Nephron progenitor cell (in vitro differentiated cells): Measurements from ENCODE around the gene ATP1A1.

ENCODE experiments used
- DNase-seq: peaks from one replicate; pipeline ENCODE4 v3.0.0; 2021
- H3K27ac Mint-ChIP-seq: 2 replicates; pipeline ENCODE4 v1.8.0; 2021; ENCODE audit warnings: mild to moderate bottlenecking, moderate library complexity, mixed read lengths
- H3K27me3 Mint-ChIP-seq: 2 replicates; pipeline ENCODE4 v1.8.0; 2021; ENCODE audit warnings: mild to moderate bottlenecking, low read depth, mixed read lengths; ENCODE audit not compliant: poor library complexity
- H3K36me3 Mint-ChIP-seq: 2 replicates; pipeline ENCODE4 v1.8.0; 2021; ENCODE audit warnings: low read depth, mixed read lengths
- H3K4me1 Mint-ChIP-seq: 2 replicates; pipeline ENCODE4 v1.8.0; 2021; ENCODE audit warnings: mixed read lengths
- H3K4me3 Mint-ChIP-seq: 2 replicates; pipeline ENCODE4 v1.8.0; 2021; ENCODE audit warnings: mild to moderate bottlenecking, moderate library complexity, mixed read lengths
- H3K9me3 Mint-ChIP-seq: 2 replicates; pipeline ENCODE4 v1.8.0; 2021; ENCODE audit warnings: mild to moderate bottlenecking, moderate library complexity, mixed read lengths
- CTCF ChIP-seq: fragments of 200-600 bp; sonication (generic); IDR thresholded peaks from 2 replicates; pipeline ENCODE4 v1.5.0; 2021; ENCODE audit warnings: antibody characterized with exemption

Gene ATP1A1

GRCh38 chr1:116356673-116357072 lies 16.4 kb upstream of the ATP1A1 start:
- no peak for DNase-seq
- H3K27ac Mint-ChIP-seq, result no peak overlapping the region
- H3K27me3 Mint-ChIP-seq, result peaks cover 4% of the 10 kb centered on the region
- no peak for TF ChIP-seq CTCF
- H3K4me1 Mint-ChIP-seq, result no peaks in the 10 kb centered on the region
- H3K9me3 Mint-ChIP-seq, result no peaks in the 10 kb centered on the region
- H3K4me3 Mint-ChIP-seq, result no peak overlapping the region
- H3K36me3 Mint-ChIP-seq, result no peaks in the 10 kb centered on the region

GRCh38 chr1:116357487-116357886 lies 15.6 kb upstream of the ATP1A1 start:
- H3K4me3 Mint-ChIP-seq, result no peak overlapping the region
- no peak for TF ChIP-seq CTCF
- H3K36me3 Mint-ChIP-seq, result no peaks in the 10 kb centered on the region
- H3K27ac Mint-ChIP-seq, result no peak overlapping the region
- H3K27me3 Mint-ChIP-seq, result peaks cover 4% of the 10 kb centered on the region
- H3K9me3 Mint-ChIP-seq, result no peaks in the 10 kb centered on the region
- no peak for DNase-seq
- no peaks in the 10 kb centered on the region for H3K4me1 Mint-ChIP-seq

- no peak for TF ChIP-seq CTCF
- Mint-ChIP-seq H3K4me3 (no peak overlapping the region), H3K36me3 (no peaks in the 10 kb centered on the region), H3K27ac (no peak overlapping the region), H3K9me3 (no peaks in the 10 kb centered on the region), H3K27me3 (peaks cover 5% of the 10 kb centered on the region), H3K4me1 (no peaks in the 10 kb centered on the region)
- no peak for DNase-seq
Measured at GRCh38 chr1:116359060-116359830, 13.8 kb upstream of the ATP1A1 start.

DNA sequence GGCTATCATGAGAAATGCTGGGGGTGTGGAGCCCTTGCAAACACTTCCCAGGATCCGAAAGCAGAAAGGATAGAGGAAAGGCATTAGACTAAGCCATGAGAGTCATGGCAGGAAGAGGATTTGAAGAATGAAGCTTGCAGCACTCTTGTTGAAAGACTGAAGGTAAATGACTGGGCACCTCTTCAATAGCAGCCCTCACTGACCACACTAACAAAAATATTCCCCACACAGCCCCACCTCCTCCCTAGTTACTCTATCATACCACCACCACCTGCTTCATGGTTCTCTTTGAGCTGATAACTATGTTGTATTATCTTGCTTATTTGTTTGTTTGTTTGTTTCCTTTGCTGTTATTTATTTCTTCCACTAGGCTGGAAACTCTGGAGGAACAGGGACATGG lies 13.2 kb upstream of the ATP1A1 start:
- no peaks in the 10 kb centered on the region for H3K4me1 Mint-ChIP-seq
- DNase-seq, result no peak
- peaks cover 8% of the 10 kb centered on the region for H3K27me3 Mint-ChIP-seq
- no peak overlapping the region for H3K27ac Mint-ChIP-seq
- no peaks in the 10 kb centered on the region for H3K36me3 Mint-ChIP-seq
- no peaks in the 10 kb centered on the region for H3K9me3 Mint-ChIP-seq
- no peak overlapping the region for H3K4me3 Mint-ChIP-seq
- no peak for TF ChIP-seq CTCF

DNA sequence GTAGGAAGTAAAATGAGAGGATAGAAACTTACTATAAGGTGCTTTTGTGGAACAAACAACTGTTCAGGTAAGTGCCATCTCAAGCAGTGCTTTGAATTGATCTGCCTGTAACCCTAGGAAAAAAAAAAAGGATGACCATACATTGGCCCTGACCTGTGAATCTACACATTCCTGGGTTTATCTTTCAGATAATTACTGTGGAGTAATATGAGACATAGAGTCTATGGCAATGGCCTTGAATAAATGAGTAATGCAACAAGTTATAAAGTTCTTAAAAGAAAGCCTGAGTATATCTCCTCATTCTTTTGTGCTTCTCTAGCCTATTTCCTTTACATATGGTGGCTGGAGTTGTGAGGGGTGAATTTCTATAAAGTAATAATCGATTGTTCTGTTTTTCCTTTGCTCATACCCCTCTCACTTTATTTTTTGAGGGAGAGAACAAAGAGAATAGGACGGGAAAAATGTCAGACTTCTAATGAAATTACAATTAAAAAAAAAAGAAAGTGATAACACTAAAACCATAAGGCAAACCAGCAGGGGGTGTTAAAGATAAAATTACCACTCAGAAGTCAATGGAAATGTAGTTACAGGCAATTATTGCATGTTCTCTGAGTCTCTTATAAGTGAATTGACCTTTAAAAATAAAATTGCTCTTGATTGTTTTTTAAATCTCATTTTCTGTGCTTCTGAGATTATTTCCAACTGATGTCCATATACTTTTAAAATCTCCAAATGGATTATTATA lies 12.4 kb upstream of the ATP1A1 start:
- Mint-ChIP-seq H3K9me3 (no peaks in the 10 kb centered on the region), H3K4me1 (no peaks in the 10 kb centered on the region), H3K36me3 (no peaks in the 10 kb centered on the region), H3K27me3 (peaks cover 8% of the 10 kb centered on the region), H3K4me3 (no peak overlapping the region), H3K27ac (no peak overlapping the region)
- TF ChIP-seq CTCF, result no peak
- no peak for DNase-seq
